Left ventricle myocardium inferior (tissue), 1 donor: Measurements from ENCODE around the gene PSPN. TPM values are rescaled to one million over a fixed set of nuclear protein-coding genes. Genes with fewer than 3 reads are reported as not detected.
"Not testable (repeated sequence)": the region's sequence is repeated elsewhere in the genome, so short reads cannot be mapped to it uniquely, and the experiment has no call there.

Experiments
- DNase-seq: peaks from one replicate; pipeline ENCODE4 v3.0.0-alpha.2; 2020
- H3K27ac ChIP-seq: fragments of 200-600 bp; replicated peaks from 2 replicates; pipeline ENCODE4 v1.8.0; 2021
- H3K27me3 ChIP-seq: fragments of 200-600 bp; 2 replicates; pipeline ENCODE4 v1.8.0; 2021; ENCODE audit warnings: low read depth
- H3K36me3 ChIP-seq: fragments of 200-600 bp; 2 replicates; pipeline ENCODE4 v1.8.0; 2021
- H3K4me1 ChIP-seq: fragments of 200-600 bp; 2 replicates; pipeline ENCODE4 v1.8.0; 2021
- H3K4me3 ChIP-seq: fragments of 200-600 bp; 2 replicates; pipeline ENCODE4 v1.8.0; 2021; ENCODE audit warnings: mild to moderate bottlenecking, moderate library complexity
- H3K9me3 ChIP-seq: fragments of 200-600 bp; replicated peaks from 2 replicates; pipeline ENCODE4 v1.8.0; 2021
- CTCF ChIP-seq: fragments of 200-600 bp; IDR thresholded peaks from 2 replicates; pipeline ENCODE4 v1.8.0; 2021; ENCODE audit warnings: antibody characterized with exemption, mild to moderate bottlenecking, borderline replicate concordance
- intact Hi-C: fragments of 100-400 bp; cut with micrococcal nuclease; formaldehyde crosslinking; loops from one replicate; pipeline ENCODE4 v1.11.0; 2022
- total RNA-seq: library from RNA; stranded (reverse); fragmentation: NEBNext Ultra II Directional; extraction: Animal tissue kit (Norgen Biotek cat#: 25700); gene quantifications from one replicate; pipeline ENCODE4 v1.2.1, GENCODE V29; 2021
- donor health status: DM: no; HTN: yes; CAD: no; lungs with severe emphysema.

PSPN gene
- total RNA-seq, 1 donor from 2014 or later = 1.2 TPM

- intact Hi-C loops = no loop called here
These were observed 23.2 kb downstream of the PSPN start for GRCh38 chr19:6352381-6353165.

GRCh38 chr19:6350688-6351087, 25.0 kb downstream of the PSPN start:
- Histone ChIP-seq H3K4me1 (no peaks in the 10 kb centered on the region), H3K36me3 (no peaks in the 10 kb centered on the region), H3K27ac (no peak overlapping the region), H3K27me3 (no peaks in the 10 kb centered on the region), H3K9me3 (peaks cover 4% of the 10 kb centered on the region), H3K4me3 (no peak overlapping the region)
- no peak for DNase-seq
- intact Hi-C loops = no loop called here
- no peak for TF ChIP-seq CTCF

More at GRCh38 chr19:6352381-6353165, 23.2 kb downstream of the PSPN start:
- no peak for DNase-seq
- H3K9me3 ChIP-seq = peaks cover 4% of the 10 kb centered on the region
- no peak overlapping the region for H3K27ac ChIP-seq
- H3K36me3 ChIP-seq = no peaks in the 10 kb centered on the region
- no peak overlapping the region for H3K4me3 ChIP-seq
- TF ChIP-seq CTCF = no peak
- no peaks in the 10 kb centered on the region for H3K4me1 ChIP-seq
- no peaks in the 10 kb centered on the region for H3K27me3 ChIP-seq

GRCh38 chr19:6349271-6349670, 26.5 kb downstream of the PSPN start:
- intact Hi-C loops, H3K36me3 ChIP-seq, H3K27me3 ChIP-seq, H3K4me3 ChIP-seq, H3K4me1 ChIP-seq, H3K27ac ChIP-seq, DNase-seq, H3K9me3 ChIP-seq: not testable (repeated sequence)

- Histone ChIP-seq H3K4me1 (no peaks in the 10 kb centered on the region), H3K36me3 (no peaks in the 10 kb centered on the region), H3K27ac (no peak overlapping the region), H3K4me3 (no peak overlapping the region), H3K9me3 (no peaks in the 10 kb centered on the region), H3K27me3 (peaks cover 17% of the 10 kb centered on the region)
- intact Hi-C loops = no loop called here
- no peak for TF ChIP-seq CTCF
- no peak for DNase-seq
These were observed 32.3 kb downstream of the PSPN start for GRCh38 chr19:6343462-6343861.

GRCh38 chr19:6340493-6341201, 35.1 kb downstream of the PSPN start:
- Histone ChIP-seq H3K4me1 (no peaks in the 10 kb centered on the region), H3K36me3 (no peaks in the 10 kb centered on the region), H3K27ac (no peak overlapping the region), H3K4me3 (no peak overlapping the region), H3K9me3 (no peaks in the 10 kb centered on the region), H3K27me3 (peaks cover 22% of the 10 kb centered on the region)
- DNase-seq = no peak
- TF ChIP-seq CTCF = no peak
- intact Hi-C loops = no loop called here
